Measurements from ENCODE around the gene FBLN2. TPM values are rescaled to one million over a fixed set of nuclear protein-coding genes. Genes with fewer than 3 reads are reported as not detected.

The FBLN2 gene
- total RNA-seq, 1 donor from 2014 or later = 10.4 TPM

DNA sequence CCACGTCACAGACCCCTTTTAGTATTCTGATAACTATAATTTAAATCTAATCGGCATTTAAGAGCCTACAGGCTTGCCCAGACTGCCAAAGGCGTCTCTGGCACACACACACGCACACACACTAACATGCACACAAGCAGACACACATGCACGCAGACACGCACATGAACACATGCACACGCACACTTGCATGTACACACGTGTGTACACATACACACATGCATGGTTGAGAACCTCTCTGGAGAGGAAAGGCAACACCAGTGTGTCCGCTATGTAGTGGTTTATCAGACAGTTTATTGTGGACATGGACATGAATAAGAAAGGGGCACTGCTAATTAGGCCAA, 102.1 kb downstream of the FBLN2 start:
- no peak for ATAC-seq

DNA sequence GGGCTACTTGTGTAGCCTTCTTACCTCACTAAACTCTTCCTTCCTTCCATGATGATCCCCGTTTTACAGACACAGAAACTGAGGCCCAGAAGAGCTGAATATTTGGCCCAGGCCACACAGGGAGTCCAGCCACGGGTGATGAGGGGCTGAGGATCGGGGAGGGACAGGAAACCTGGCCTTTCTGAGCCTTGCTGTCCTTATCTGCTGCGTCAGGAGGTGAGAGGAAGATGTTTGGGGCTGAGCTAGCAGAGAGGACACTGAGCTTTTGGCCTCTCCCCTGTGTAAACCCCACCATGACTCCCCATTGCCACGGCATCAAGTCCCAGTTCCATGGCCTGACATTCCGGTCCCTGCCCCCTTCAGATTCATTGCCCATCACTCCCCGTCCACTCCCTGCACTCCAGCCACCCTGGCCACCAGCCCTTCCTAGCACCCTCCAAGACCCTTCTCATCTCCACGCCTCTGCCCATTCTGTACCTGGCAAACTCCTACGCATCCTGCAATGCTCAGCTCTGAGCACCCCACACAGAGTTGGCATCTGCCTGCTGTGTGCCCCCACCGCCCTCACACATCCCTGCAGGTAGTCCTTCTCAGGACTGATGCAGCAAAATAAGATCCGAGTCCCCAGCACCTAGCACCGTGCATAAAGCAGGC, 103.0 kb downstream of the FBLN2 start:
- no peak for ATAC-seq

DNA sequence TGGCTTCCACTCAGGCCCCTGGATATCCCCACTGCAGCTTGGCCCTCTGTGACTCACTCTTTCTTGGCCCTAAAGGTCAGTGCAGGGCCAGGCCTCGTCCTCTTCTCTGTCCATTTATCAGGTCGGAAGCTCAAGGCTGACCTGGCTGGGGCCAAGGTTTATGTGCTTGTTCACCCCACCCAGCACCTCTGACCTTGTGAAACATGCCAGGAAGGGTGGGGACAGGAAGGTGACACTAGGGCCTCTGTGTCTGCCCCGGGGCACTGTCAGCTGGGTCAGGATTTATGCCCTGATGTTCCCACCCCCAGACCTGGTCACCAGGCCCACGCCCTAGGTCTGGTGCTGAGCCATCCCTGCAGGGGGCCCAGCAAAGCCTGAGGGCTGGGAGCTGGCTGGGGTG, 103.8 kb downstream of the FBLN2 start:
- no peak for ATAC-seq

DNA sequence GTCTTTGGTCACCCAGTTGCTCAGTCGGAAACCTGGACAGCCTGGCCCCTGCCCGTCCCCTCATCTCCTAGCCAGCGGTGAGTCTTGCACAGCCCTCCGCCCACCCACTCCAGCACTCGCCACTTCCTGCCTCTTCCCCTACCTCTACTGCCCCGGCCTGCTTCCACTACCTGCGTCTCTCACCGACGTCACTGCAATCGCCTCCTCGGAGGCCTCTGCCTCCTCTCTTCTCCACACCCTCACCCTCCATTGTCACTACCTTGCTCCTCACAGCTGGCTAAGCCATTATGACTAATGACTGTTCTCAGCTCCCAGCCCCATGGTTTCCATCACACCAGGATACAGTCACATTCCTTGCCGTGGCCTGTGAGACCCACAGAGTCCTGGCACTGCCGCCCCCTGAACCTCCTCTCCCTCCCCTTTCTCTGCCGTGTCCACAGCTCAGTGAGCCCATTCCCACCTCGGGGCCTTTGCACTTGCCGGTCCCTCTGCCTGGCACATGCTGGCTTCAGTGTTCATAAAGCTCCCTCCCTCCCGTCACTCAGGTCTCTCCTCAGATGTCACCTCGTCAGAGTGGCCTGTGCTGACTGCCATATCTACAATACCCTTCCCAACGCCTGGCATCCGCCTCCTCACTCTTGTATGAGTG, 104.8 kb downstream of the FBLN2 start:
- peak; percentile 15 for ATAC-seq

DNA sequence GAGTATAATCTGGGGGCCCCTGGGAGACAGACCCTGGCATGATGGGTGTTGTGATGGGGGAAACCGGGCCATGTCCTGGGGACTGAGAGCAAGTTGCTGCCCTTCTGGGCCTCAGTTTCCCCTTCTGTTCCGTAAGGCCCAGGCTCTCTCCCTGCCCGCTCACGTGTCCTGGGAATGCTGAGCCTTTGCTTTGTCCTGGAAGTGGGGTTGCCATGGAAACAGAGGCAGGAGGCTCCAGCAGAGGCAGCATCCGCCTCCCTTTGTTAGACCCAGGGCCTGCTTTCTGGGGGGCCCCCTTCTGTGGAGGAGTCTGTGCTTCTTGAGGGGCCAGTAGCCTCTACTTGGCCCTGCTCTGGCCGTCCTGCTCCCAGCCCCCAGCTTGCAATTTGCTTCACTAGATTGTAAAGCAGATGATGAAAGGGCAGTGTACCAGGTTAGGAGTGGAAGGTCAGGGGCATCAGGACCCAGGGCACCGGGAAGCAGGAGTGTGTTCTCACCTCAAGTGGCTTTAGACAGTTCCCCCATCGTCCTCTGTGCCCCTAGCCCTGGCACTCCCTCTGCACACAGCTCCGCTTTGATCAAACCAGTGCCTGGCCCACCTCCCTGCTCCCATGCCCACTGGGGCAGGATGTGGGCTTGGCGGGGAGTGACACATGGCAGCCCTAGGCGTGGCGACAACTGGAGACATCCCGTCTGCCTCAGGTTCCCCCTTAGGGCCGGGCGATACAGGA, 105.6 kb downstream of the FBLN2 start:
- ATAC-seq = no peak

DNA sequence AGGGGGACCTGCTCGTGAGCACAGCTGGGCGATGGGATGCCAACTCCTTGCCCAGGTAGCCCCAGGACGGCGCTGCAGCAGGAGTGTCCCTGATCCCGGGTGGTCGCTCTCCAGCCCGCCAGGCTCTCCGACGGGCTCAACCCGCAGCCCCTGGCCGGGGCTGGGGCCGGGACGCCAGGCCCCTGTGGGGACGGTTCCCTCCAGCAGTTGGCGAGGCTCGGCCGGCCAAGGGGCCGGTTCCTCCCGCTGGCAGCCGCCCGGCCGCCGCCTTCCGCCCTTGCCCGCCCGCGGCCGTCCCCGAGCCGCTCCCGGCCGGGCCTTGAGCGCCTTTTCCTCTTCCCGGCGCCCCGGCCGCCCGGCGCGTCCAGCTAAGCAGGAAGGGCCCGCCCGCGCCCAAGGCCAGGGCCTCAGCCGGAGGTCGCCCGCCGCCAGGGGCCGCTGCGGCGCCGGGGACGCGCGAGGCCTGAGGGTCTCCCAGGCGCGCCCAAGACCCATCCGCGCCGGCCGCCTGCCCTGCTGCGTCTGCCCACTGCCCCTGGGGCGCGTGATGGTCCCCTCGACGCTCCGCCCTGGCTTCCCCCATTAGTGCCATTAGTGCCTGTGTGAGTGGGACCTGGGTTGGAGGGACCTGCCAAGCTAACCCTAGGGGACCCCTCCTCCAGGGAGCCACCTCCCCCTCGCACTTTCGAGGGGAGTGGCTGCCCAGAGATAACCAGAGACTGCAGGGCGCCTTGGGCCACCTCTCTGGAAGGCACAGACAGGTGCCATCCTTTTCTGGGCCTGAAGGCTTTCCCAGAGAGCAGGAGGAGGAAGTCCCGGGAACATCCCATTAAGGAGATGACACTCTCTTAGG, 106.4 kb downstream of the FBLN2 start:
- ATAC-seq = peak; percentile 23

DNA sequence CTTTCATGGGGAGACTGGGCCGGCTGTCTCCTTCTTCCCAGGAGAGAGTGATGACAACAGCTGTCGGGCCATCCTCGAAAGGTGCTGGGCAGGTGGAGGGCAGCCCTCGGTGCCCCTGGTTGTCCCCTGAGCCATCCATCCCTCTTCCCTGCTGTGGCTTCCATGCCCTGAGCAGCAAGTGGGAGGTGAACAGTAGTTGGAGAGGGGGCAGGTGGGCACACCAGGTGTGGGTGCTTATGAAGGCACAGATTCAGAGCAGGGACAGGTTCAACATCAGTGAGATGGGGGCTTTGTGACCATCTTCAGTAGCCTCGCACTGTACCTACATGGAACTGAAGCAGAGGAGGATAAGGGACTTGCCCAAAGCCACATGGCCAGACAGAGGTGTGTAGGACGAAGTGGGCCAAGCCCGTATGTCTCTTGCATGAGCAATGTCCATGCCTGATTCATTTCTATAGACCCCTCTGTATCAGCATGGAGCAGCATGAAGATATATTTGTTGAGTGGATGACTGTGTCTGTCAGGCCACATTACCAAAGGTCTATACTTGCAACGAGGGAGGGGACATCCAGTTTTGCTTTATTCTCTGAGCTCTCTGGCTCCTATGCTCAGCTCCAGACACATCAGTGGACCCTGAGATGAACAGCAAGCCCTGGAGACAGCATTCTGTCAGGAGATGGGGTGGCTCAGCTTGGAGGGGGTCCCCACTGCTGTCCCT, 107.8 kb downstream of the FBLN2 start:
- ATAC-seq = no peak

DNA sequence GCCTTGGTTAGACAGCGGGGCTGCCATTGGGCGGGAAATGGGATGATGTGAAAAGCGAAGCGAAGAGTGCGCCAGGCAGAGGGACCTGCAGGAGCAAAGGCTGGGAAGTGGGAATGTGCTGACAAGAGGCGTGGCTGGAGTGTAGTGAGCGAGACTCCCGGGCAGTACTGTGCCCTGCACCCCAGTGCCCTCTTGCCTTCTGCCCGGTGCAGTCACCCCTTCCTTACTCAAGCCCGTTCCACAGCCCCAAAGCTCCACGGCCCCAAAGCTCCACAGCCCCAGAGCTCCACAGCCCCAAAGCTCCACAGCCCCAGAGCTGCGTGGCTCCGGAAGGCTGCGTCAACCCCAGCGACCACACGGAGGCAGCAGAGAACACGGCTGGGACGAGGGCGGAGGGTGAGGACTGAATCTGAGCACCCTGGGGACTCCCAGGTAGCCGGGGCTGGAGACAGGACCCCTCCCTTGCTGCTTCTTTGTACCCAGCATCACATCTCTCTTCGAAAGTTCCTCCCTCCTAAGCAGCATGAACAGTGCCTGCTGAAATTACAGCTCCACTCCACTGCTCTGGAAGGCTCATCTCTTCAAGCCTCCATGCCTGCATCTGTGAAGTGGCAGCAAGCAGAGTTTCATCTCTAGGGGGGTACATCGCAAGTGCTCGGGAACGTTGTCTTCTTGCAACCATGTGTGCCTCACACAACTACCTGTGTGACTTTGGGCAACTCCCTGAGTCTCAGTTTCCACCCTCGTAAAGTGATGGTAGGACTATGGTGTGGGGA, 108.9 kb downstream of the FBLN2 start:
- peak; percentile 72 for ATAC-seq

DNA sequence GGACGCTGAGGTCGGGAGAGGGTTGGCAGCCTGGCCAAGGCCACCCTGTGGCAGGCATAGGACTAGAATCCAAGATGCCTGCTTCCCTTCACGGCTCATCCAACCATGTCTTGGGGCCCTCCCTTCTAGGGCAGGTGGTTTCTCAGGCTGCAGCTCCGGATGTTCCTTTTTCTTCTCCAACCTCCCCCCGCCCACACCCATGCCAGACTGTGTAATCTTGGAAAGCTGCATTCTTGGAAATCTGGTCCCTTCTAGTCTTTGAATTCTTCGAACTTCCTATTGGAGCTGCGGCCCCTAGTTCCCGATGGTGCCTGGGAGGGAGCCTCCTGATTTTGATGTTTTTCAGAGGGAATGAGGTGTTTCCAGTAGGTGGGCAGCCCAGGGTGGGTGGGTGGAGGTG, 109.8 kb downstream of the FBLN2 start:
- ATAC-seq = no peak

DNA sequence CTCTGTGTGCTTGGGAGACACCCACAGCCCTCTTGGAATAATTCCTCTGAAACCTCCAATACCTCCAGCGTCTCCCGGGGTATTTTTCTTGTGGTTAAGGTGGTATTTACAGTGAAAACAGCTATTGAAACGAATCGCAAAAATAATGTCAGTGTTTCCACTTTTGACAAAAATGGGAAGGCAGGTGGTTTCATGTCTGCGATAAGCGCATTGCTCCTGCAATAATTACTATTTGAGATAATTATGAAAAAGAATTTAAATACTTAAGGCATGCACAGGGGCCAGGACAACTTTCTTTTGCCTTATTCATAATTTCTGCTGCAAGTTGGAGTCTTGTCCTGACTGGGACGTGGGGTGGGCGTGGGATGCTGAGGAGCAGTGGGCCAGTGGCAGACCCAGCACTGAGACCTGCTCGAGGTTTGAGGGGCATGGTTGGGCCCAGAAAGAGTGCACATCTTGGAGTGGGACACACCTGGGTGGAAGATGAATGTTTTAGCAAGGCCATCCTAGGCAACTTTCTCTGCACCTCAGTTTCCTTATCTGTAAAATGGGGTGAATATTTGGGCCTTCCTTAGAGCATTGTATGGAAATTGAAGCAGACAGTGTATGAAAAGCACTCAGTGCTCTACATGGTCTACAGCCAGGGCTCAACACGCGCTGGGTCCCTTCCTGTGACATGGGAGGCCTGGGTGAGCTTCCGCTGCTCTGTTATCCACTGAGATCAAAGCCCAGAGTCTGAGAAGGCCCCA, 110.5 kb downstream of the FBLN2 start:
- no peak for ATAC-seq

DNA sequence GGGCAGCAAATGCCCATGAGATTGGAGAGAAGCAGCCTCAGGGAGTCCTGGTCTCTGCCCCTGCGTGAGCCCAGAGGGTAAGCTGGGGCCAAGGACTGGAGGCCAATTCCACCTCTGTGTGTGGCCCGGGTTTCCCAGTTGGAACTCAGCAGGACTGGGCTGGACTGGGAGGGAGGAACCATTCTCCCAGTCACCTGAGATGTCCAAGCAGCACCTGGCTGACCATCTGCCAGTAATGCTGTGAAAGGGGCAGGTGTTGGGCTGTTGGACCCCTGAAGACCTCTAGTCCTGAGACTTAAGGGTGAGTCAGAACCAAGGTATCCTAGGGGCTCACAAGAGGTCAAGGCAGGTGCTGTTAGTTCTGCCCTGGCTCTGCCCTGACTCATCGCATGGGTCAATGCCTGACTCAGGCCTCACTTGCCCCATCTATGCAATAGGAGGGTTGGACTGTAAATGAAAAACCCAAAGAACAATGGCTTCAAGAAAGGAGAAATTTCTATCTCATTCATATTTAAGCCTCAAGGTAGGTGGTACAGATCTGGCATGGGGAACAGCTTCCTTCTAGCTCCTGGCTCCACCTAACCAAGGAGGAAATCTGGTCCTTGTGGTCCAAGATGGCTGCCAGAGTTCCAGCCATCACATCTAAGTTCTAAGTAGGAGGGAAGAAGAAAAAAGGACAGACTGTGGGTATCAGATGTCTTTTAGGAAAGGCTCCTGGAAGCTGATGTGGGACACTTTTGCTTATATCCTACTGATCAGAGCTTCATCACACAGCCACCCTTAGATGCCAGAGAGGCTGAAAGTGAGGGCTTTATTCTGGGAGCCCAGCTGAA, 111.3 kb downstream of the FBLN2 start:
- ATAC-seq = no peak

DNA sequence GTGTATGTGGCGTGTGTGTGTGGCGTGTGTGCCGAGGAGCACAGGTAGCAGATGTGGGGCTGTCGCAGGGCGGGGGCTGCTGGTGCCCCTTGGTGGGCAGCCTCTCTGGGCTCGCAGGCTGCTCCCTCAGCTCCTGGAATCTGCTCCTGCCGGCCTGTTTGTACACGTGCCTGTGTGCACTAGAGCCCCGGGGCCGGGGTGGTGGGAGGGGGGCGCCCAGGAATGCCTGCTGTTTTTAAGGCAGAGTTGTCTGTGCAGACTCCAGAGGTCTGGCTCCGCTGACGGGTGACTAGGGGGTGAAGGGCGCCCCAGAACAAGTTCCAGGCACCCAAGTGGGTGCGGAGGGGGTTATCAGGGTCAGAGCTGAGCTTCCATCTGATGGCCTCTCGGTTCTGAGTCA, 112.2 kb downstream of the FBLN2 start:
- ATAC-seq = no peak

DNA sequence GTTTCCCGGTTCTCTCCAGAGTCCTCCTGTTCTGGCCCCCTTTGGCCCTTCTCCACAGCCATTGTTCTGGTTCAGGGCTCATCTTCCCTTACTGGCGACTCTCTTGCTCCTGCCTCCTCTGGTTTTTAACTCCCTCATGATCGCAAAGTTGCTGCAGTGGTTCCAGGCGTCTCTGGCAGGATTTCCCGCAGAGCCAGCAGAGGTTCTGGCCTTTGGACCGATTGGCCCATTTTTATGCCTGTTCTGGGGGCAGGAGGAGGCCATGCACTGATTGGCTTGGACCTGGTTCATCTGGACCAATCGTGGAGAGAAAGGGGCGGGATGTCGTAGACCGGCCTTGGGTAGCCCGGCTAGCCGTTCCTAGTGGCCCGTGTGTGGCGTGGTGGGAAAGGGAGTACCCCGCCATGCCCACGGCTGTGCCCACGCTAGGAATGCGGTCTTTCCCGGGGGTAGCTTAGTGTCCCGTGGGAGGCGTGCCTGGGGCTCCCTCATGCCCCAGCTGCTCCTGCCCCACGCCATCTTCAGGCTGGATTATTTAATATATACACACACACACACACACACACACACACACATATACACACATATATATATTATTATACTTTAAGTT, 113.4 kb downstream of the FBLN2 start:
- no peak for ATAC-seq

DNA sequence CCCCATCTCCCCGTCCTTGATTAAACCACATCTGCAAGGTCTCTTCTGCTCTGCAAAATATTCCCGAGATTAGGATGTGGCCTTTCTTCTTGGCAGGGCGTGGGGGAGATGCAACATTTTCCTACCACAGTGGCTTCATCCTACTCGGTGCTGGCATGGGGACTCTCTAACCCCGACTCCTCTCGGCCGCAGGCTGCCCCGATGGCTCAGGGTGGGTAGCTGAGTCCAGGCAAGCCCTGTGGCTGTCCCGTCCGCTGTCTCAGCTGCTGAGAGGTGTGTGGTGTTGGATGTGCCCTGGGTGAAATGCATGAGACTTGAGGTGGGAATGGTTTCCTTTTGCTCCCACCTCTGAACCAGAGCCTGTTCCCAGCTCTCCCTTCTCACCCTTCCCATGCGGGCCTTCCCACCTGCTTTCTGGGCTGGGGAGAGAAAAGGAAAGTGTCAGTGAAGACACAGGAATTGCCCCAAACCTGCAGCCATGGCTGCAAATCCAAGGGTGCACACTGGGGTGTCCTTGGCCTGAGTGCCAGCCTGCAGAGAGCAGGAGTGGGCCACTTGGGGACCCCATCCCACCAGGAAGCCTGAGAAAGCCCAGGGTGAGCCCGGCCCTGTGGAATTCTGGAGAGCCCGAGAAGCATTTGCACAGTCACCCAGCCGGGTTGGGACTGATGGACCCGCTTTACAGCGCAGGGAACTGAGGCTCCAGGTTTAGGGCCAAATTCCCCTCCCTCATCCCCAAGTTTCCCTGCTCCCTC, 115.0 kb downstream of the FBLN2 start:
- ATAC-seq = no peak

DNA sequence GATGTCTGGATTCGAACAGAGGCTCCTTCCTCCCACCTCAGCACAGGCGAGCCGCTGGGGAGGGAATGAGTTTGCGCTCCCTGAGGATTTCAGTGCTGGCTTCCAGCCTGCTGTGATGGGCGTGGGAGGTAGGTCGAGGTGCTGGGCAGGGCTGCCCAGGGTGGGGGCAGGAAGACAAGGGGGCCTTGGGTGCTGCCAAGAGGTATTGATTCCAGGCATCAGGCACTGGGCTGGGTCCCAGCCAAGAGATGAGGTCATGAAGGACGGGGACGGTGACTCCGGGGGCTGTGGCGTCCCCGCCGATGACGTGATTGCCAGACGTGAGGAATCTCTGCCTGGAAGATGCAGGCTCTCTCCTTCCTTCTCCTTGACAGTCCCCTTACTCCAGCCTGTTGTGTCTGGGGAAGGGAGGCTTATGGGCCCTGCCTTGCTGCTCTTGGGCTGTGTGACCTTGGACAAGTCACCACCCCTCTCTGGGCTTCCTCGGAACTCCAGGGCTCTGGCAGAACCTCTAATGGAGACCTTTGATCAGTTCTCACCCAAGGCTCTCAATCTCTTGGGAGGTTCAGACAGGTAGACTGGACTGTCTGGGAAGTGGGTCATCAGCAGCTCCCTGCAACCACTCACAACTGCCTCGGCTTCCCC, 116.8 kb downstream of the FBLN2 start:
- no peak for ATAC-seq

DNA sequence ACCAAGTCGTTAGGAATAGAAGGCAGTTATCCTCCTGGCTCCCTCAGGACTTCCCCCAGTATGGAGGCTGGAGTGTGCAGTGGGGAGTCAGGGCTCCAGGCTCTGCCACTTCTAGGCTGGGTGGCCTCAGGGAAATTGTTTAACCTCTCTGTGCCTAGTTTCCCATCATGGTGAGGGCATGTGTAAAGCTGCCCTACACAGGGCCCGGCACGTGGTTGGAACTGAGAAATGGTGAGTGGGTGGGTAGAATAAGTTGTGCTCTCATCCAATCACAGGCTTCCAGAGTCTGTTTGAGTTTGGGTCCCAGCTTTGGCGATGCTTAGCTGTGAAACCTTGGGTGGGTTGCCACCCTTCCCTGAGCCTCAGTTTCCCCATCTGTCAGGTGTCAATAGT, 117.3 kb downstream of the FBLN2 start:
- no peak for ATAC-seq

DNA sequence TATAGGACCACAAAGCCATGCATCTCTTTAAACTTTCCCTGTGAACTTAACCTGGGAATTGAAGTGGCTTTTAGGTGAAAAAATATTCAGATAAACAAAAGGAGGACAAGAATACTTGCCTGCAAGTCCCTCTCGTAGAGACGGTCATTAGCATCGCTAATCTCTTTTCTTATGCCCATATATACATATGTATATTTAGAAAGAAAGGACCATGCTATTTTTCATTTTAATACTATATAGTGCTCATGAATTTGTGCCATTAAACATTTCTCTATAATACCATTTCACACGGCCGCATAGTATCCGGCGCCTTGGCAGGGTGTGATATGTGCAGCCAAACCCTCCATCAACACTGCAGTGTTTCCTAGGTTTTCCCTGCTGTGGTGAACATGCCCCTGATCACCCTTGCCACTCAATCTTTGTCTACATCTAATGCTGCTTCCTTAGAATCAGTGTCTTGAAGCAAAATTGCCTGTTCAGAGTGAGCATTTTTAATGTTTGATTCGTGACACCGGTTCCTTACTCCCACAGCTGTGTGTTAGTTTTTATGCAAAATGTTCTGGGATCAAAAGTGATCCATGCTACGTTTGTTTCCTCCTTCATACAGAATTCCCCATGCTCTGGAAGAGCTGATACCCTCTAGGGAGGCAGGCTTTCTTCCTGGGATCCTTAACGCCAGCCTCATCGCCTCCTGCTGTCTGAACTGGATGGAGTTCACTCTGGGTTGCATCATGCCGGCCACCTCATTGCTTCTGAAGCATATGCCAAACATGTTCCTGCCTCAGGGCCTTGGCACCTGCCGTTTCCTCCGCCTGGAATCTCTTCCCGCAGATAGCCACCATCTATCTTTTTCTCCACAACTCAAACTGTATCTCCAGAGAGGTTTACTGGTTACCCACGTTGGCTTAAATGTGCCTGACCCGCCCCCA, 118.1 kb downstream of the FBLN2 start:
- ATAC-seq = no peak

Data from esophagus mucosa (tissue), 1 donor.